T-helper 22 cell (primary cell): ENCODE data around the gene SYNPO.

Source experiments
- DNase-seq: peaks from one replicate; pipeline ENCODE4 v3.0.0-alpha.2; 2020; ENCODE audit warnings: low read depth

SYNPO gene

DNA sequence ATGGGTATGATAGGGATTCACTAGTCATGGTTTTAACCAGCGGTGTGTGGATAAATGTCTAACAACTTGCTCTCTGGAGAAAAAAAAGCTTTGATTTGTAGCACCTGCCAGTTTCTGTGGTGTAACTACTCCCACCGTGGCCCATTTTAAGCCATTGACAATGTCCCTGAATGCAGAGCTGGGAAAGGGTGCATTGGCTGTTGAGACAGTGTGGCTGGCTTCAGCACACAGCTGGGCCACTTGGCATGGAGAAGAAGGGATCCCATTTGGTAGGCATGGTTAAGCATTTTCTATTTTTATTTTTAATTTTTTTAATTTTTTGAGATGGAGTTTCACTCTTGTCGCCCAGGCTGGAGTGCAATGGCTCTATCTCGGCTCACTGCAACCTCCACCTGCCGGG is 31.5 kb upstream of the SYNPO start:
- no peak for DNase-seq

DNA sequence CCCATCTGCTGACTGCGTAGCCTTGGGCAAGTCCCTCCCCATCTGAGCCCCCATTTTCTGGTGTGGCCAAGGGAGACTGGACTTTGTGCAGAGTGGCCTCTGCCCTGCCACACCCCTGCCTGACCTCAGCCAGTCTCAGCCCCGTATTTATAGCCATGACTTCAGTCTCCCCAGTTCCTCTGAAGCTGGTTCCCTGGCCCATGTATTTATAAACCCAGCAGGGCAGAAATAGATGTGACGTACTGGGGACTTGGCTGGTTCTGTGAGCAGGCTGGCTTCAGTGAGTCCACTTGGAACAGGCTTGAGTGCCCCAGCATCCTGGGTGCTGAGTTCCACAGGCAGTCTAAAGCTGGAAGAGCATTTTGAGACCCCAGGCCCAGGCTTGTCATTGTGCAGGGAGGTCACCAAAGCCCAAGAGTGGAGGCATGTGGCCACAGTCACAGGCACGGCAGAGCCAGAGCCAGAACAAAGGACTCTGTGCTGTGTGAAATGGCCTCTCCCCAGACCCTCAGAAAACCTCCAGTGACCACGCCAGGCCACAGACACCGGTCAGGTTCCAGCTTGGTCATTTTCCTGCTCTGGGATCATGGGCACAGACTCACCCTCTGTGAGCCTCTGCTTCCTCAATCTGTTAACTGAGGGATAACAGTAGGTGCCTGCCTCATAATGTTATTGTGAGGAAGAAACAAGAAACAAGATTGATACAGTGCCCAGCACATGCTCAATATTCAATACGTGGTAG is 30.4 kb upstream of the SYNPO start:
- no peak for DNase-seq

DNA sequence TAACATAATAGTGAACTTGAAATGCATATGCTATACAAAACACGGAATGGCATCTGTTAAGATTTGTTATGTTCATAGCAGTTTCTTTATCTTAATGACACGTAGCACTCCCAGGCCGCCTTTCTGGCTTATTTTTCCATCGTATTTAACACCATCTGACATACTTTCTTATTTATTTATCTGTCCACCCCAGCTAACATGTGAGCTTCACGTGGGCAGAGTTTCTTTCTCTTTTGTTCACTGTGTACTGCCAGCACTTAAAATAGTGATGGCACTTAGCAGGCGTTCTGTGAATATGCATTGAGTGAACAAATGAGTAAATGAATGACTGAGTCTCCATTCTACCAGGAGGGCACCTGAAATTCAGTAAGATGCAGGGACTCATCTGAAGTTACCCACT is 29.4 kb upstream of the SYNPO start:
- DNase-seq = no peak

DNA sequence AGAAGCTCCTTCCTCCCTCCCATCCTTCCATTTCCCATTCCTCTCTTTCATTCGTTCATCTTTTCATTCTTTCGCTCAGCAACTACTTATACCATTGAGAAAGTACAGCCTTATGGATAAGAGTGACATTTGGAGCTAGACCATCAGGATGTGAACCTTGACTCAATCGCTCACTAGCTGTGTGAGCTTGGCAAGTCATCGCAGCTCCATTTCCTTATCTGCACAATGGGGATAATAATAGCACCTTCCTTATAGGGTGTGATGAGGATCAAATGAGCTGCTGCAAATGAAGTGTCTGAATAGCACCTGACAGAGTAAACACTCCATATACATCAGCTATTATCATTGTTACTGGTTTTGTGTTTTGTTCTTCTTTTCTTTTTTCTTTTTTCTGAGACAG is 28.1 kb upstream of the SYNPO start:
- no peak for DNase-seq

DNA sequence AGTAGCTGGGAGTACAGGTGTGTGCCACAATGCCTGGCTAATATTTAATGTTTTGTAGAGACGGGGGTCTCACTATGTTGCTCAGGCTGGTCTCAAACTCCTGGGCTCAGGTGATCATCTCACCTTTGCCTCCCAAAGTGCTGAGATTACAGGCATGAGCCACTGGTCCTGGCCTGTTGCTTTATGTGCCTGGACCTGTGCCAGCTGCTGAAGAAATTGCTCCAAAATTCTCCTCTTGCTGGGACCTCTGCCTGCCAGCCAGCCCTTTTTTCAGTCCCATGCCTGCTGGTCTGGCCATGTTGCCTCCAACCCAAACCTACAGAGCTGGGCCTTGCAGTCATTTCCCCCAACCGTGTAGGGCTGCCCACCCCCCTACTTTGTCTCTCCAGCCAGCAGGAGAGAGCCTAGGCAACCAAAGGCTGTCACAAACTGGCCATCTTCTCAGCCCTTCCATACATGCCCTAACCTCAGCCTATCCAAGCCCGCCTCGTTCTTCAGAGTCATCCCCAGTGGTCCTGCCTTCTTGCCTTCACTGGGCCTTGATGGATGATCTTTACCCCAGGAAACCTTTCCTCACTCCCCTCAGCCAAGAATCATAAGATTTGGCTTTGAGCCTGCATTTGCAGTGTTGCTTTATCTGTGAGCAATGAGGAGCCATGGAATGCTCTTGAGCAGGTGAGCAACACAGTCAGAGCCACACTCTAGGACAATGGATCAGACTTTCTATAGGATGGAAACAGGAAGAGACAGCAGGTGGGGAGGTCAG is 27.4 kb upstream of the SYNPO start:
- no peak for DNase-seq

DNA sequence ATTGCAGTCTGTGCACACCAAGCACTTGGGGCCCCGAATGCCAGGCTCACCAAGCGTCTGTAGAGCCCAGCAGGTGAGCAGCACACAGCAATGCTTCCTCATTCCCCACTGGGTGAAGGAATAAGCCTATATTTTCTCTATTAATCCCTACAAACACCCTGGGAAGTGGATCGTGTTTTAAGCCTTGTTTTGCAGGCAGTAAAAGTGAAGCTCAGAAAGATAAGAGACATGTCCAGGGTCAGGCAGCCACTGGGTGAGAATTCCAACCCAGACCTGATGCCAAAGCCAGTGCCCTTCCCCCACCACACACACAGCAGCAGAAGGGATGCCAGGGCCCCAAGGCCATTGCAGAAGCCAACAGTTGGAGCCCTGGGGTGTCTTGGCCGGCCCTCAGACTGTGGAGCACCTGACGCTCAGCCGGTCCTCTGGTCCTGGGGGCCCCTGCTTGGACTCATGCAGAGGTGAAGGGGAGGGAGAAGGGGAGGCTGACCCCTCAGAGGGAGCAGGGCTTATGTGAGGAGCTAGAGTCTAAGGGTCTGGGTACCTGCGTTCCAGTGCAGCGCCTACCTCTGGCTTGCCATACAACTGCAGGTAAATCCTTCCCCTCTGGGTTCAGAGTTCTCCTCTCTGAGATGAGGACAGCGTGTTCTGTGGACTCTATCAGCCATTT is 26.3 kb upstream of the SYNPO start:
- DNase-seq = no peak

DNA sequence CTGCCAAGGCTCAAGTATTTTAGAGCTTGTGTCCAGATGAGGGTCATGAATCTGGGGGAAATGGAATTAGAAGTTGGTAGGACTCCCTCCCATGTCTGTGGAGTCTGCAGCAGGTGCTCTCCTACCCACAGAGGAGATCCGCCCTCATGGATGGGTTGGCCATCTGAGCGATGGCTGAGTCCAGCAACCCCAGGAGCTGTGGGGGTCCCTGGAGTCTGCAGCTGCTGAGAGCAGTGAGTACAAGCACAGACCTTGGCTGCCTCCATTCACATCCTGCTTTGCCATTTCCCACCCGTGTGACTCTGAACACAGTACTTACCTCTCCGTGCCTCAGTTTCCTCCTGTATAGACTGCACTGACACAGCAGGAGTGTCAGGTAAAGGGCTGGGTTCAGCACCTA is 25.8 kb upstream of the SYNPO start:
- DNase-seq = no peak

DNA sequence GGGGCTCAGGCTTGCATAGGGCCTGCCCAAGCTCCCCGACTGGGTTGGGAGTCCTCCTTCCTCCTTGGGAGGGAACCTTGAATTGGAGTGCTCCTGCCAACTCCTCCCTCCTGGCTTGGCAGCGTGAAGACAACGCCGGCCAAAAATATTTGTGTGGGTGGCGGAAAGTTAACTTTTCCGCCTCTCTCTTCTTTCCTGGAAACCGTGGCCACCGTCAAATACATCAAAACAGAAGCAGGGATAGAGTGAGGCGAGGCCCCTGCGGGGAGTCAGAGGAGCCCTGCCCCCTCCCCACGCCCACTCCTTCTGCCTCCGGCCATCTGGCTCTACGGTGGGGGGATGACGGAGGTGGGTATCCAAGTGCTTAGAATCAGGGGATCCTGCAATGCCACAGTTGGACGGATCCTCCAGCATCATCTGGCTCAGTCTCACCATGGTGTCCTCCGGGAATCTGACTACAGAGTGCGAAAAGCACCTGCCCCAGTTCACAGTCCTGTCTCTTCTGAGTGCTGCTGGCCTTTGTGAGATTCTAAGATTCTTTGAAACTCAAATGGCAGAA is 25.2 kb upstream of the SYNPO start:
- no peak for DNase-seq

DNA sequence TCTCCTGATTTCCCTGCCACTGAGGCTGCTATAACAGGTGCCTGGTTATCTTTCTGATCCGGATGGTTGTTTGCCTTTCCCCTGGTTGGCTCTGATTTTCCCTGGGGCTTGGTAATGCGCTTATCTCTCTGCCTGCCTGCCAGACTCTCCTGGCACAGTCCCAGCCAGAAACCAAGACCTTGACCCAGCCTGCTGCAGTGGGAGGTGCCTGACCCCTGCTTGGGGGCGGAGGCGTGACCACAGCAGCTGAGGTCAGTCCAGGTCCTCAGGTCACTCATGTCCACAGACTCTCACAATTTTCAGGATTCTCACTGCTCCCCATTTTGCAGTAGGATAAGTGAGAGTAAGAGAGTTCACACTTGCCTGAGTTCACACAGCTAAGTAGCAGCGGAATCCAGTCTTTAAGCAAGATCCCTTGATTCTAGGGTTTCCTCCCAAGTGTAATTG is 24.4 kb upstream of the SYNPO start:
- no peak for DNase-seq

DNA sequence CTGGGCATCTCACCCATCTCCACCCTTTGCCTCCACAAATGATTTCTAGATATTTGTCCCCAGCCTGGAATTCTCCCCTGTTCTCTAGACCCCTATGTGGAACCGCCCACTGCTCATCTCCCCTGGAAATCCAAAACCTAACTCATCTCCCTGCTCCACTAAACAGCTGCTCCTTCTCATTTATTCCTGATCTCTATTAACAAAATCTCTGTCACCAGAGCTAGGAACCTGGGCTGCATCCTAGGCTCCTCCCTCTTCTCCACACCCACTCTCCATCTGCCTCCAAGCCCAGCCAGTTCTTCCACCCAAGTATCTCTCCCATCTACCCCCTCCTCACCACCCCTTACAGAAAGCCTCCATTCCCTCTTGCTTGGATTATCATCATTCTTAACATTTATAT is 24.0 kb upstream of the SYNPO start:
- DNase-seq = no peak

DNA sequence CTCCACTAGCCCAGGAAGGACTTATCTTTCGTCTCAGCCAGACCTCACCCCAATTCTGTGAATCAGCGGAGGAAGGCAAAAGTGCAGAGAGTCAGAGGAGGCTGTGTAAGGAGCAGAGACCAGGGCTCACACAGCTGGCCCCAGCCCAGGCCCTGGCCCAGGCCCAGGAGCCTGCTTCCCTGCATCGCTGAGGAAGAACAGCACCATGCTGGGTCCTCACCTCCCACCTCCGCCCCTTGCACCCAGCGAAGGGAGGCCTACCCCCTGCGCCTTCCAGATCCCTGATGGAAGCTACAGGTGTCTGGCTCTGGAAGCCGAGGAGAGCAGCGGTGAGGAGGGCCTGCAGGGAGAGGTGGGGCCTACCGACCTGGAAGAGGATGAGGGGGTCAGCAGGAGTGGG is 22.3 kb upstream of the SYNPO start:
- DNase-seq = no peak

DNA sequence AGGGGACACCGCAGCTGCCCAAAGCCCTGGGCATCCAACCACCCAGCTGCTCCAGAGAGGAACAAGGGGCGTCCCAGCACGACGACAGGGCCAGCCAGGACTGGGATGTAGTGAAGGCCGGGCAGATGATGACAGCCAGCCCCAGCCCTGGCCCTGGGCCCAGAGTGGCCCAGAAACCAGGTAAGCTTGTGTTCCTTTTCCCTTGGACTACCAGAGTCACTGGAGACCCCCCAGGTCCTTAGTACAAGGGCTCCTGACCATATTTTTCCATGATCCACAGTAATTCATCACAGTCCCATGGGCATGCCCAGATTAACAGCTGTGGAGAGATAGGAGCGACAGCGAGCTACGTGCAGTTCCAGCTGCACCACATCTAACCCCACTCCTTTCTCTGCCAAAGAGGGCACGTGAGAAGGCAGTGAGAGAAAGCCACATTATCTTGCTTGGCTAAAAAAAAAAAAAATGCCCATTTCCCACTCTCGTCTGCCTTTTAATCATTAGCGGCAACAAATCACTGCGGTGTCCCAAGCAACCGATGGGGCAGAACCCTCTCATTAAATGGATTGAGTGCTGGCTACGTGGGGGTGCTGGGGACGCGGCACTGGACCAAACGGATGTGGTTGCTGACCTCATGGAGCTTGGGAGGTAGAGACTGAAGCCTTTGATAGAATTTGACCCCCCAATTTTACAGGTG is 21.7 kb upstream of the SYNPO start:
- no peak for DNase-seq

DNA sequence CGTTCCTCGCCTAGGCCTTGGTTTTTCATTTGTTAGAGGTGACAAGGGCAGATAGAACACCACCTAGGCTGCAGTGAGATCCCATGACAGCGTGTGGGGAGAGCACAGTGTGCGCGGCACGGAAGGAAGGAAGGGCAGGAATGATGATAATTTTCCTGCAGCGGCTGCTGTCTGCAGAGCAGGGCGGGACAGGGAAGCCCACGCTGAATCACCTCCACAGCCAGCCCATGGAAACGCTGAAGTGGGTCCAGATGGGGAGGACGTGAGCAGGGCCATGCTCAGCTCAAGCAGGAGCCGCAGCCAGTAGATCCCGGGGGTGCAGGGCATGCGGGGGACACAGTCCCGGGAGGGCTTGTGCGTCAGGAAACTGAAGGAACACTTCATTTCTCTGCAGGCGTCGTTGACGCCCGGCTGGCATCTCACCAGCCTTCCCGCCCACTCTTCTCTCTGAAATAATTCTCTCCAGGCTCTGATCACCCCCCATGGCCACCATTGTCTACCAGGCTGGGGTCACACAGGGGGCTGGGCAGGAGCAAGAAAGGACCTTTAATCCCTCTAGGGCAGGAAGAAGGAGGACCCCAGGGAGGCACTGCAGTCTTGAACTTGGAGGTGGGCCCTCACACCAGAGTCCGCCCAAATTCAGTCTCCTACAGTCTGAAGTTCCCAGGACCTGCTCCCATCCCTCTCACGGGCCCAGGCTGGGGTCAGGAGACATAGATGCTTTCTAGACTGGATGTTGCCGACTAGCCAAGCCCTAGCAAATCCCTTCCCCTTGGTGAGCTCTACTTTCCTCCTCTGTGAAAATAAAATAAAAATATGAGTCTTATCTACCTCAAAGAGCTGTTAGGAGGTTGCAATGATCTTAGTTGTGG is 20.9 kb upstream of the SYNPO start:
- no peak for DNase-seq

DNA sequence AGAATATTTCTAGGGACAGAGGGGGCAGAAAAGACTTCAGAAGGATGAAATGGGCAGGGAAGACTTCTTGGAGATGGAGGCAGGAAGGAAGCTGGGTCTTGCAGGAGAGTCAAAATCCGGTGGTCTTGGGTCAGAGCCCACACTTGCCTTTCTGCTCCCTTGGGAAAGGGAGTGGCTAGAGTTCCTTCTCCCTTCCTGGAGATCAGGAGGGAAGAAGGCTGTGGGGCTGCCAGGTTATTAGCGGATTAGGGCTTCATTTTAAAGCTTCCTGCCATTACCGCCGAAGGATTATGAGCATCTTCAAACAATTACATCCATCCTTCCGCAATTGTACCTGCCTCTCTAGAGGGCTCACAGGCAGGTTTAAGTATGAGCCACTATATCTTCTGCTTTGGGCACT is 19.2 kb upstream of the SYNPO start:
- no peak for DNase-seq

DNA sequence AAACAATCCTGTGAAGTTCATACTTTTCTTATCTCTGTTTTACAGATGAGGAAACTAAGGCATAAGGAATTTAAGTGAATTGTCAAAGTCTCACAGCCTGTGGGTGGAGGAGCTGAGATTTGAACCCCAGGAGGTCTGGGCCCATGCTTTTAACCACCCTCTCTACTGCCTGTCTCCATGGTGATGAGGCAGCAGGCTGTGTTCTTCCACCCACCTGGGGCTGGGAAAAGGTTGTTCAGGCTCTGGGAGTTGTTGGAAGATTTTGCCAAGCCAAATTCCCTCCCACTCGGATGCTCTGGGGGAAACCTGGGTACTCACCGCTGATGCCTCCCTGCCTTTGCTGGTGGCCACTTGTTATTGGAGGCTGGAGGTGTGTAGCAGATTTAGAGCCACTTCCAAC is 18.3 kb upstream of the SYNPO start:
- DNase-seq = no peak

DNA sequence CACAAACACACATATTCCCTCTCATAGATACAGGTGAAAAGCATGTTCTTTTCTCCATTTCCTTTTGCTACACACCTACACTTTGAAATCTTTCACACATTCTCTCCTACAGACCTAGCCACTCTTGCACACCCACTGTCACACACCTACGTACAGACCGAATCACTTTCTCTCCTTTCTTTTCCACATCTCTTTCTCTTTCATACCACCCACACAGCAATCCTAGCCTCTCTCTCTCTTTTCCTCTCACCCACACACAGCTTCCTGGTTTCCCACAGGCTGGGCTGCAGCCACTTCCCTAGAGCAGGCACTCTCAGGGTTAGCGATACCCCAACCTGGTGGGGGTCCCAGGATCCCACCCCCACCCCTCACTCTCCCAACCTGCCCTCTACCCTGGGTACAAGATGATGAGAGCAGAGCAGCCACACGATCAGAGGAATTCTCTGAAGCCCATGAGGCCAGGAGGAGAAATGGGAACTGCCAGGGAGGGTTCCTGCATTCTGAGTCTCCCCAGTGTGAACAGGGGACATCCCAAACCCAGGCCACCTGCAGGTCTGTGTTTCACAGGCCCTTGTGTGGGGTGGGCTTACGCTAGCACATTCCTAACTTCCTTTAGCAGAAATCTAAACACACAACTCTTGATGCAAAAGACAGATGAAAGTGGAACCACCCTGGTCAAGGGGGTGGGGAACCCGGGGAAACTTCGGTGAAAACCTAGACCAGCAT is 17.1 kb upstream of the SYNPO start:
- no peak for DNase-seq

DNA sequence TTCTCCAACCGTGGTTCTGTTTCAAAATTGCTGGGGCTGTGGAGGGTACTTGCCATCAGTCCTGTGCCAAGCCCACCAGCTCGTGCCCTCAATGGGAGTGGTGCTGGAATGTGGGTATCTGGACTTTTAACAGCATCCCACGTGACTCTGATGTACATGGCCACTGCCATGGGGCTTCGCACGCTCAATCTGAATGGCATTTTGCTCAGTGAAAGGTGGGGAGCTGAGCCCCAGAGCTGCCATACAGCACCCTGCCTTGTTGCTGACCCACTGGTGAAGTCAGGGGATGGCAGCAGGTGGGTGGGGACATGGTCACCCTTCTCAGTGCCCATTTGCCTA is 16.6 kb upstream of the SYNPO start:
- no peak for DNase-seq

DNA sequence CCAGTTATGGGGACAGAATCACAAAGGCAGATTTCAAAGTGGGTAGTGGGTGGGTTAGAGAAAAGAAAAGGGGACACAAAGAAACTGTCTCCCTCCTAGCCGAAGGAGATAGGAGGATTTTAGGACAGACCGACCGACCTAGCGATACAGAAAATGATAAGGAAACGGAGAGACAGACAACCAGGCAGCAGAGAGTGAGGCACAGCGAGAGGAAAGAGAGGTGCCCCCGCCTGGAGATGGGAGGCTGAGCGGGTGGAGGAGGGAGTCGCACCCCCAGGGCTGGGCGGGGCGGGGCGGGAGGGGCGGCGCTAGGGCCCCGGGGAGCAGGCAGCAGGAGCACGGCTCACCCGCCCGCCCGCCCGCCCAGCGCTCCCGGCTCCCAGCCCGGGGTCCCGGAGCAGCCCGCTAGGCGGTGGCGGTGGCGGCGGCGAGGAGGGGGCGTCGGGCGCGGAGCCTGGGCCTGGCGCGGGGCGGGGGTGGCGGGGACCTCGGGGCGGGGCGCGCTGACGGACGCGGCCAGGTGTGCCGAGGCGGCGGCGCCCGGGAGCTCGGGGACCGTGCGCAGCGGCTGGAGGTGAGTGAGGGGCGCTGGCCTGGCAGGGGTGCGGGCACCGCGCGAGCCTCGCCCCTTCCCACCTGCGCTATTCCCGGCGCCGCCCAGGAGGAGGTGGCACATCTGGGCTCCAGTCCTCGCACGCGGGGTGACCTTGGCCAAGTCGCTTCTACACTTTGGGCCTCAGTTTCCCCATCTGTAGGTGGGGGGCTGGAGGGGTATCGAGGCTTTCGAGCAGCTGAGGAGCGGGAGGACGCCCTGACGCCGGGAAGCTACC is 15.9 kb upstream of the SYNPO start:
- DNase-seq = peak; percentile 13

DNA sequence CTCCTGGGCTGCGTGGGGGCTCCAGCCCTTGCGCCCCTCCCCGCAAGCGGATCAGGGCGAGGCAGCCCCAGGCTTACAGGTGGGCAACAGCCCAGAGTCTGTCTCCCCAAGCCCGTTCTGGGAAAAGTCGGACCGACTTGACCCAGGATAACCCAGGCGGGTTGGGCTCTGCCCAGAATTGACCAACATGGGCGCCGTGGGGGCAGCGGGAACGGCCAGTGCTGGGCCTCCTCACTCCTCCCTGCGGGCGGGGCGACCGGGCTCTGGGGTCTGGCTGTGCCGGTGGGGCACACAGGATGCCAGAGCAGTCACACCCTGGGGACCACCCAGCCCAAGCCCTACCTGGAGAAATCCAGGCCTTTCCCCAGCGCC is 15.3 kb upstream of the SYNPO start:
- DNase-seq = no peak
